GM13976 (cell line): ENCODE data around the gene BICDL2.

Experiments
- DNase-seq: peaks from one replicate; pipeline ENCODE4 v3.0.0; 2012; ENCODE audit warnings: low spot score
- CTCF ChIP-seq: IDR thresholded peaks from 2 replicates; pipeline ENCODE4 v1.5.1; 2012; ENCODE audit warnings: borderline replicate concordance, mild to moderate bottlenecking; ENCODE audit not compliant: insufficient read depth; ENCODE audit errors: extremely low read depth, missing control alignments, control extremely low read depth
- in situ Hi-C: fragments of 300-500 bp; cut with MboI; formaldehyde crosslinking; loops from one replicate; pipeline ENCODE4 v1.12.0; 2022; ENCODE audit warnings: low sequenced_read_pairs, mixed read lengths, inconsistent platforms; ENCODE audit not compliant: unreplicated experiment

BICDL2 gene

GRCh38 chr16:3063625-3064386 is 27.1 kb upstream of the BICDL2 start:
- TF ChIP-seq CTCF: no peak
- in situ Hi-C loops: loop anchor here (10.0 kb wide), 1 partner anchor 61 kb away; no protein-coding TSS in a partner anchor
- DNase-seq: no peak

- TF ChIP-seq CTCF: no peak
Measured at GRCh38 chr16:3062553-3062952, 25.8 kb upstream of the BICDL2 start.

GRCh38 chr16:3060339-3061127 is 23.8 kb upstream of the BICDL2 start:
- in situ Hi-C loops: loop anchor here (10.0 kb wide), 1 partner anchor 64 kb away; no protein-coding TSS in a partner anchor
- no peak for TF ChIP-seq CTCF
- no peak for DNase-seq

More at GRCh38 chr16:3062553-3062952, 25.8 kb upstream of the BICDL2 start:
- in situ Hi-C loops: loop anchor here (10.0 kb wide), 1 partner anchor 62 kb away; no protein-coding TSS in a partner anchor
- no peak for DNase-seq

- no peak for TF ChIP-seq CTCF
- no peak for DNase-seq
- in situ Hi-C loops: loop anchor here (10.0 kb wide), 1 partner anchor 65 kb away; no protein-coding TSS in a partner anchor
Measured at GRCh38 chr16:3059723-3060242, 23.0 kb upstream of the BICDL2 start.

- in situ Hi-C loops: no loop called here
- peak; percentile 94 for TF ChIP-seq CTCF
- DNase-seq: peak; percentile 97
Measured at GRCh38 chr16:3059041-3059722, 22.4 kb upstream of the BICDL2 start.
